Measurements from ENCODE around the gene ARHGEF19.
"Not testable (repeated sequence)": the region's sequence is repeated elsewhere in the genome, so short reads cannot be mapped to it uniquely, and the experiment has no call there.

ARHGEF19 gene

GRCh38 chr1:16202281-16203210, 9.9 kb downstream of the ARHGEF19 start:
- no peak for DNase-seq

GRCh38 chr1:16199700-16200099, 12.8 kb downstream of the ARHGEF19 start:
- no peak for DNase-seq

DNA sequence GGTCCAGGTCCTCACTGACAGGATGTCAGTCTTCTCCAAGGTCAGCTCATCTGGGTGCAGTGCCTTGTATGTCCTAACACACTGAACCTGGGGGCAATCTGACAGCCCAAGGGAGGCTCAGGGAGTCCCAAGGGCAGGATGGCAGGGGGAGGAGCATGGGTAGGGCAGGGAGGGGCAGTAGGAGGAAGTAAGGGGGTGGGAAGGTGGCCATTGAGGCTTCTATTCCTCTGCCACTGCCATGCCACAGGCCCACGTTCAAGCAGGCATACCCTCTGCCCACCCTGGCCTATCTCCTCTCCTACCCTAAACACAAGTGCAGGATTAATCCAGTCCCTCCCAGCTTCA, 13.3 kb downstream of the ARHGEF19 start:
- DNase-seq, result no peak

GRCh38 chr1:16198444-16199156, 13.9 kb downstream of the ARHGEF19 start:
- no peak for DNase-seq

DNA sequence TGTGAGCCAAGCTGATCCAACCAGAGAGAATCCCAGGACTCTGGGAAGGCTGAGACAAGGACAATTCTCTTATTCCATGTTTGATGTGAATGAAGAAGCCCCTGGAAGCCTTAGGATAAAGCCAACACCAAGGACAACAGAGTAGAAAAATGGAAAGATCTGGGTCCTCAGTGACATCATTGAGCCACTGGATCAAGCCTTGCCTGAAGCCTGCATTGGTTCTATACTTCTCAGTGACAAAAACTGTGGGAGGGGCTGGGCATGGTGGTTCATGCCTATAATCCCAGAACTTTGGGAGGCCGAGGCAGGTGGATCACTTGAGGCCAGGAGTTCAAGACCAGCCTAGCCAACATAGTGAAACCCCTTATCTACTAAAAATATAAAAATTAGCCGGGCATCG, 15.6 kb downstream of the ARHGEF19 start:
- DNase-seq, result no peak

DNA sequence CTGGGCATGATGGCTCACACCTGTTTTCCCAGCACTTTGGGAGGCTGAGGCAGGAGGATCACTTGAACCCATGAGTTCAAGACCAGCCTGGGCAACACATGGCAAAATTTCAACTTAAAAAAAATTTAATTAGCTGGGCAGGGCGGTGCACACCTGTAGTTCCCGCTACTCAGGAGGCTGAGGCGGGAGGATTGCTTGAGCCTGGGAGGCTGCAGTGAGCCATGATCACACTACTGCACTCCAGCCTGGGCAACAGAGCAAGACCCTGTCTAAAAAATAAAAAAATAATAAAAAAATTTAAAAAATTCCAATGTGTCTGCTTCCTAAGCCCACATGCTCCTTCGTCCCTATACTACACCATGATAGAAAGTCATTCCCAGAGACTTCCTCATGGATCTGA, 16.3 kb downstream of the ARHGEF19 start:
- DNase-seq, result not testable (repeated sequence)

GRCh38 chr1:16195518-16195905, 16.9 kb downstream of the ARHGEF19 start:
- no peak for DNase-seq

GRCh38 chr1:16191916-16192546, 20.4 kb downstream of the ARHGEF19 start:
- no peak for DNase-seq

GRCh38 chr1:16191309-16191708, 21.1 kb downstream of the ARHGEF19 start:
- DNase-seq, result no peak

GRCh38 chr1:16189921-16190621, 22.4 kb downstream of the ARHGEF19 start:
- DNase-seq, result no peak

DNA sequence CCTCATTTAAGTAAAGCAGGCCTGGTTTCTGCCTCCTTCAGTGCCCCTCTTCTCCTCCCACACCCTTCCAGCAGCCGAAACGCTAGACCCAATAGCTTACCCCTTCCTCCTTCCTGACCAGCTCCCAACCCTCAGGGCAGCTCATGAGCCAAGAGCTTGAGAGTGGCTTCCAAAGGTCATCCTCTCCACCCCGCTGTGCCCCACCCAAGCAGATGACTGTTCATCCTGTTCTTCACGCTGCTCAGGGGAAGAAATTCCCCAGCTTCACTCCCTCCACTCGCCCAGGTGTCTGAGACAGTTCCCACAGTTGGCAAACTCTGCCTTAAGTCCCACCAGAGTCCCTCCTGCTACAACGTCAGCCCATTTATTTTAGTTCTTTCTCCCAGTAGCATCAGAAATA, 23.4 kb downstream of the ARHGEF19 start:
- no peak for DNase-seq

GRCh38 chr1:16187748-16188401, 24.6 kb downstream of the ARHGEF19 start:
- DNase-seq, result peak; percentile 65

GRCh38 chr1:16186655-16187235, 25.7 kb downstream of the ARHGEF19 start:
- no peak for DNase-seq

DNA sequence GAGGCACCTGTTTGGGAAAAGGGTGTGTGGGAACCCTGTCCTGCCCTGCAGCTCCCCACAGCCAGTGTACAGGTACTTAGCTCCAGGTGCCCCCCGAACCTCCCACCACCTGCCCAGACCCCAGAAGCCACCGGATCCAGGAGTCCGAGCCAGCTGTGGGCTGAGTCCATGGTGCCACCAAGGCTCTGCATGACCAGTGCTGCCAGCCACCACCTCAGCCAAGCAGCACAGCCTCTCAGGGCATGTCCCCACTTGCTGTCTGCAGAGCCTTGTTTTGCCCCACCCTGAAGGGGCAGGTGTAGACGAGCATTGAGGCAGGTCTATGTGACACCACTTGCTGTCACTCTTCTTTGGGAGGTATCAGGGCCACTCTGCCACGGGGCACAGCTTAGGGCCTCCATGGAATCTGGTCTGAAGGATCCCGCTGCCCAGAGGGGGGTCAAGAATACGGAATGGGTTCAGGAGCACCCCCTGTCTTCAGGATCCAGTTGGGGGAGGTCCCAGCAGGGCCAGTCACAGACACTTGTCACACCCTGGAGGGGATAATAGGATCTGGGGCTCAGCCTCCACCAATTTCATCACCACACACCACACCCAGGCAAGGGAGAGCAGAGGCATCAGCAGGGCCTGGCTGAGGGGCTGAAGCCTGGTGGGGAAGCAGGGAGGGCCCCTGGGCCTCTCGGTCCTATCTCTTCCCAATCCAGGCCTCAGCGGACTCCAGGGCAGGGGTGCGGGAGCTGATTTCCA, 27.7 kb downstream of the ARHGEF19 start:
- DNase-seq, result no peak

DNA sequence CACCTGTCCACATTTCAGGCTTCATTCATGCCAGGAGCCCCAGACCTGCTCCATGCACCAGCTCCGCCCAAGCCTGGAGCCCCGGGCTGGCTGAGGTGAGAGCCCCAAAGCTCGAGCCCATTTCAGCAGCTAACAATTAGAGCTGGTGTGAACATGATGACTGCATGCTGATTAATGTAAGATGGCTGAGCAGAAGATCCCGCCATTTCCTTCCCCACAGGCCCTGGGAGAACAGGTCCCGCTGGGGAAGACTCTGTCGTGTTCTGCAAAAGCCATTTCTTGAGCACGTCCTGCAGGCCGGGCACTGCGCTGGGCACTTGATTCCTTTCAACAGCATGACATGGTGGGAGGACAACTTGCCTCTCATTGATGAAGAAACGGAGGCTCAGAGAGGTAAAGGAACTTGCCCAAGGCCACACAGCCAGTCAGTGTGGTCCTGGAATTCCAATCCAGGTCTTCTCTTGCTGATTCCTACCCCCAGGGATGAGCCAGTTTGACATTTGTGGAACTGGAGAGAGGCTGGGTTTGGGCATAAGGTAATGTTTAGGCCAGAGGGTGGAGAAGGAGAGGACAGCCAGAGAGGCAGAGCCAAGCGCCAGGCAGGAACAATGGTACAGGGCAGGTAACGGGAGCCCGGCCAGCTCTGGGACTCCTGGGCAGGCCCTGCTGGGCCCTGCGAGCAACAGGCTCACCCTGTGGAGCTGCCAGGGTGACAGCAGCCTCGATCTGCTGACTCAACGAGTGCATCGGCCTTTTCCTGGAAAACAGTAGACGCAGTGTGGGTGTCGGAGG, 28.5 kb downstream of the ARHGEF19 start:
- DNase-seq, result no peak

GRCh38 chr1:16183179-16183578, 29.3 kb downstream of the ARHGEF19 start:
- no peak for DNase-seq

- no peak for DNase-seq
Measured at GRCh38 chr1:16181887-16182719, 30.3 kb downstream of the ARHGEF19 start.

DNA sequence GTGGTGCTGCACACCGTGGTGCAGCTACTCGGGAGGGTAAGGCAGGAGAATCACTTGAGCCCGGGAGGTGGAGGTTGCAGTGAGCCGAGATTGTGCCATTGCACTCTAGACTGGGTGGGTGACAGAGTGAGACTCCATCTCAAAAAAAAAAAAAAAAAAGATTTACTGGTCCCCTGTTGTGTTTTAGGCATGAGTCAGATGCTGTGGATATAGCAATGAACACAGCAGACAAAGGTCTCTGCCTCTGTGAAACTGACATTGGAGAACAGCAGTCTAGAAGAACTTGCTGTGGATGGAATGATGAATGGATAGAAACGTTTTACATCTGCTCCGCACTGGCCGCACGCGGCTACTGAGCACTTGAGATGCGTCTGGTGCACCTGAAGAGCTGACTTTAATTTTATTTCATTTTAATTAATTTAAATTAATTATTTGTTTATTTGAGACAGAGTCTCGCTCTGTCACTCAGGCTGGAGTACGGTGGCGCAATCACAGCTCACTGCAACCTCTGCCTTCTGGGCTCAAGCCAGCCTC, 32.1 kb downstream of the ARHGEF19 start:
- DNase-seq, result no peak
